K562 (cell line): Measurements from ENCODE around the gene MMP23B. TPM values are rescaled to one million over a fixed set of nuclear protein-coding genes. Genes with fewer than 3 reads are reported as not detected.
A peak's percentile ranks its signal among the peaks of the same experiment; 100 is the strongest.

Source experiments
- CBFA2T2 ChIP-seq: fragments of 450-650 bp; conservative IDR thresholded peaks from 2 replicates; pipeline ENCODE4 v1.6.1; 2017; ENCODE audit warnings: mild to moderate bottlenecking
- CBX2 ChIP-seq: fragments of 200-600 bp; sonication (generic); IDR thresholded peaks from one replicate; pipeline ENCODE4 v1.6.1; 2012; ENCODE audit warnings: mild to moderate bottlenecking, low read length, inconsistent platforms; ENCODE audit not compliant: insufficient read depth, poor library complexity, severe bottlenecking
- CTCF ChIP-seq, 3 experiments: IDR thresholded peaks in 2 of 3; conservative IDR thresholded peaks in 1 of 3; 2 replicates each; pipeline ENCODE4 v1.5.1; 2011 to 2012; ENCODE audit warnings: low read length in 3 of 3, mild to moderate bottlenecking in 3 of 3, control low read depth in 2 of 3, improper control_type of control experiment in 1 of 3, inconsistent platforms in 1 of 3, low read depth in 1 of 3, mixed read lengths in 1 of 3, moderate library complexity in 1 of 3; ENCODE audit not compliant: insufficient read depth in 2 of 3
- CXXC5 ChIP-seq: fragments of 250-450 bp; sonication (Bioruptor Pico); IDR thresholded peaks from 2 replicates; pipeline ENCODE4 v1.8.0; 2022; ENCODE audit warnings: inconsistent platforms, mild to moderate bottlenecking, moderate library complexity
- DPF2 ChIP-seq: fragments of 450-650 bp; IDR thresholded peaks from 2 replicates; pipeline ENCODE4 v1.6.1; 2016
- KDM2B ChIP-seq: fragments of 250-450 bp; sonication (Bioruptor Pico); IDR thresholded peaks from 2 replicates; pipeline ENCODE4 v1.8.0; 2021; ENCODE audit warnings: mild to moderate bottlenecking, moderate library complexity
- KDM5B ChIP-seq: fragments of 200-600 bp; sonication (generic); IDR thresholded peaks from 2 replicates; pipeline ENCODE4 v1.6.1; 2012; ENCODE audit warnings: low read depth, mild to moderate bottlenecking, moderate library complexity, low read length, control low read depth, inconsistent platforms; ENCODE audit not compliant: insufficient replicate concordance
- KLF13 ChIP-seq: fragments of 450-650 bp; IDR thresholded peaks from 2 replicates; pipeline ENCODE4 v1.6.1; 2016; ENCODE audit warnings: missing genetic modification characterization, low read depth, mild to moderate bottlenecking, missing compliant biosample characterization, moderate library complexity, borderline replicate concordance
- MCM3 ChIP-seq: fragments of 450-650 bp; IDR thresholded peaks from 2 replicates; pipeline ENCODE4 v1.6.1; 2016
- MCM7 ChIP-seq, 2 experiments: fragments of 450-650 bp; IDR thresholded peaks; 2 replicates each; pipeline ENCODE4 v1.6.1; 2016 to 2018
- MEF2D ChIP-seq: conservative IDR thresholded peaks from 2 replicates; pipeline ENCODE4 v1.6.1; 2016; ENCODE audit warnings: low read depth, missing genetic modification characterization, missing compliant biosample characterization
- PCBP1 ChIP-seq: fragments of 200-400 bp; formaldehyde crosslinking; IDR thresholded peaks from 2 replicates; pipeline ENCODE4 v1.6.1; 2018; ENCODE audit warnings: mild to moderate bottlenecking, low read depth, low read length; ENCODE audit not compliant: poor library complexity, severe bottlenecking
- PHF21A ChIP-seq: fragments of 450-650 bp; IDR thresholded peaks from 2 replicates; pipeline ENCODE4 v1.6.1; 2017; ENCODE audit warnings: low read depth, borderline replicate concordance
- POLR2AphosphoS5 ChIP-seq: IDR thresholded peaks from 2 replicates; pipeline ENCODE4 v1.6.1; 2011; ENCODE audit warnings: mild to moderate bottlenecking, low read depth, low read length, moderate library complexity; ENCODE audit not compliant: control insufficient read depth, insufficient read depth
- RAD51 ChIP-seq: fragments of 450-650 bp; IDR thresholded peaks from 2 replicates; pipeline ENCODE4 v1.7.1; 2016; ENCODE audit warnings: low read depth, mild to moderate bottlenecking, borderline replicate concordance
- SMARCC2 ChIP-seq: fragments of 450-650 bp; IDR thresholded peaks from 2 replicates; pipeline ENCODE4 v1.6.1; 2017; ENCODE audit warnings: antibody characterized with exemption, moderate library complexity, mild to moderate bottlenecking, low read depth
- SUPT5H ChIP-seq: fragments of 450-650 bp; IDR thresholded peaks from 2 replicates; pipeline ENCODE4 v1.6.1; 2016
- TRIM25 ChIP-seq: fragments of 450-650 bp; IDR thresholded peaks from 2 replicates; pipeline ENCODE4 v1.7.0; 2016; ENCODE audit warnings: borderline replicate concordance
- USF2 ChIP-seq: sonication (generic); formaldehyde crosslinking; IDR thresholded peaks from 2 replicates; pipeline ENCODE4 v1.5.0; 2020; ENCODE audit warnings: missing genetic modification reagents
- ZFX ChIP-seq: sonication (generic); formaldehyde crosslinking; IDR thresholded peaks from 2 replicates; pipeline ENCODE4 v1.8.0; 2022; ENCODE audit warnings: mild to moderate bottlenecking, missing genetic modification reagents, moderate library complexity
- polyA plus RNA-seq, 8 experiments: library from polyadenylated mRNA; depleted of rRNA in 4 of 8; stranded (reverse) in 5 of 8; unstranded in 3 of 8; fragments of >200 nt; fragmentation: Nextera tagmentation in 2 of 8; fragmentation: Illumina TruSeq in 1 of 8; extraction: Ambion mirVana in 2 of 8; extraction: Trizol in 1 of 8; gene quantifications; 2 replicates each; pipeline versions ENCODE4 v1.2.1 to v1.2.3, GENCODE V29; 2011 to 2014; ENCODE audit warnings: inconsistent platforms in 1 of 8, missing spikeins in 1 of 8
- total RNA-seq, 7 experiments: library from RNA; depleted of rRNA in 6 of 7; stranded (reverse); fragments of >200 nt in 6 of 7; fragmentation: Illumina TruSeq in 2 of 7; extraction: Trizol in 2 of 7; gene quantifications; 2 replicates each; pipeline versions ENCODE4 v1.2.1 to v1.2.3, GENCODE V29; 2011 to 2021; ENCODE audit warnings: low replicate concordance in 1 of 7
- TF ChIP-seq, protein P1 (sequence below): fragments of 250-450 bp; sonication (Bioruptor Pico); IDR thresholded peaks from 2 replicates; pipeline ENCODE4 v1.9.0; 2021; ENCODE audit warnings: mild to moderate bottlenecking
- TF ChIP-seq, protein P2 (sequence below): fragments of 450-650 bp; formaldehyde crosslinking; IDR thresholded peaks from 2 replicates; pipeline ENCODE4 v1.4.0; 2020; ENCODE audit warnings: mild to moderate bottlenecking, moderate library complexity

MMP23B gene
- total and polyA plus RNA-seq, 9 of the 15 experiments (the other 6 are each of a cell fraction or from before 2014, with no cell fraction given): 0.28 to 1.2 (median 0.41) TPM; not detected in 5

DNA sequence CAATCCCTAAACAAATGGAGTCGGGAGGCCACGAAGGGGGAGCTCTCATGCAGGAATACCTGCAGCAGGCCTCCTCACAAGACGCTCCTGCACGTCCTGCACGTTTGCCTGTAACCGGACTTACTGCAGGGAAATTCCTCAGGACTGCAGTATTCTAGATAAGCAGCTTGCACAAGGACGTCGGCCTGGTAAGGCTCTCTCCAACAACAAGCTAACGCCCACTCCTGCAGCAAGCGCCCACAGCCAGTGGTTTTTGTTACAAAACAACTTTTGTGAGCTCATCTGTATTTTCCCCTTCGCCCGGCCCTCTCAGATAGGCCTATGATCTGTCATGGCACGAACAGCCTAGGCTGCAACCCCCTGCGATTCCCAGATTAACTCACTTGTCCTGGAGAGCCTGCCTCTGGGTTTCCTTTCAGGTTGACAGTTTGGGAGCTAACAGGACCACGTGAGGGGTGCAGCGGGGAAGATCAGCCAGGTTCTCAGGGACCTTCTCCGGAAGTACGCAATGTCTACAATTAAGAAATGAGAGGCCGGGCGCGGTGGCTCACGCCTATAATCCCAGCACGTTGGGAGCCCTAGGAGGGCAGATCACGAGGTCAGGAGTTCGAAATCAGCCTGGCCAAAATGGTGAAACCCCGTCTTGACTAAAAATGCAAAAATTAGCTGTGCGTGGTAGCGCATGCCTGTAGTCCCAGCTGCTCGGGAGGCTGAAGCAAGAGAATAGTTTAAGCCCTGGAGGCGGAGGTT is 17.6 kb upstream of the MMP23B start (continued):
- TF ChIP-seq CXXC5 (CRISPR knock-in tag) (no peak; the same call in 1 of the 2 replicates), POLR2AphosphoS5 (peak; percentile 46; the same call in 1 of the 2 replicates), USF2 (peak; percentile 77), CTCF (IDR thresholded peaks at IDR 0.05 in 2 of 3, conservative IDR thresholded peaks at IDR 0.05 in 1 of 3; ENCODE audit: insufficient read depth in 2 of 3, low read depth in 1 of 3, low read length in 3 of 3) (no peak; a peak in 1 of 6 replicates), DPF2 (peak; percentile 13; the same call in 1 of the 2 replicates), KDM2B (no peak), TRIM25 (0 out of 2 replicates have a peak, but pooled peaks have one; percentile 81), MCM3 (no peak), RAD51 (peak; percentile 57), KDM5B (peak; percentile 67), PHF21A (0 out of 2 replicates have a peak, but pooled peaks have one; percentile 7), SUPT5H (0 out of 2 replicates have a peak, but pooled peaks have one; percentile 1), PCBP1 (no peak), CBFA2T2 (peak; percentile 52), CBX2 (no peak), KLF13 (tag) (peak; percentile 68), SMARCC2 (no peak), MCM7 (IDR thresholded peaks at IDR 0.05) (no peak), MEF2D (tag) (no peak; the same call in 1 of the 2 replicates), ZFX (peak; percentile 56; the same call in 1 of the 2 replicates)
- TF ChIP-seq, protein P1, sequence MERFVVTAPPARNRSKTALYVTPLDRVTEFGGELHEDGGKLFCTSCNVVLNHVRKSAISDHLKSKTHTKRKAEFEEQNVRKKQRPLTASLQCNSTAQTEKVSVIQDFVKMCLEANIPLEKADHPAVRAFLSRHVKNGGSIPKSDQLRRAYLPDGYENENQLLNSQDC (CRISPR knock-in tag): no peak
- TF ChIP-seq, protein P2, sequence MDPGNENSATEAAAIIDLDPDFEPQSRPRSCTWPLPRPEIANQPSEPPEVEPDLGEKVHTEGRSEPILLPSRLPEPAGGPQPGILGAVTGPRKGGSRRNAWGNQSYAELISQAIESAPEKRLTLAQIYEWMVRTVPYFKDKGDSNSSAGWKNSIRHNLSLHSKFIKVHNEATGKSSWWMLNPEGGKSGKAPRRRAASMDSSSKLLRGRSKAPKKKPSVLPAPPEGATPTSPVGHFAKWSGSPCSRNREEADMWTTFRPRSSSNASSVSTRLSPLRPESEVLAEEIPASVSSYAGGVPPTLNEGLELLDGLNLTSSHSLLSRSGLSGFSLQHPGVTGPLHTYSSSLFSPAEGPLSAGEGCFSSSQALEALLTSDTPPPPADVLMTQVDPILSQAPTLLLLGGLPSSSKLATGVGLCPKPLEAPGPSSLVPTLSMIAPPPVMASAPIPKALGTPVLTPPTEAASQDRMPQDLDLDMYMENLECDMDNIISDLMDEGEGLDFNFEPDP (CRISPR knock-in tag): no peak
